T-helper 9 cell (primary cell): ENCODE results near the gene ECT2.
"Not testable (repeated sequence)": the region's sequence is repeated elsewhere in the genome, so short reads cannot be mapped to it uniquely, and the experiment has no call there.

Experiments
- DNase-seq: peaks from one replicate; pipeline ENCODE4 v3.0.0-alpha.2; 2020

The ECT2 gene

DNA sequence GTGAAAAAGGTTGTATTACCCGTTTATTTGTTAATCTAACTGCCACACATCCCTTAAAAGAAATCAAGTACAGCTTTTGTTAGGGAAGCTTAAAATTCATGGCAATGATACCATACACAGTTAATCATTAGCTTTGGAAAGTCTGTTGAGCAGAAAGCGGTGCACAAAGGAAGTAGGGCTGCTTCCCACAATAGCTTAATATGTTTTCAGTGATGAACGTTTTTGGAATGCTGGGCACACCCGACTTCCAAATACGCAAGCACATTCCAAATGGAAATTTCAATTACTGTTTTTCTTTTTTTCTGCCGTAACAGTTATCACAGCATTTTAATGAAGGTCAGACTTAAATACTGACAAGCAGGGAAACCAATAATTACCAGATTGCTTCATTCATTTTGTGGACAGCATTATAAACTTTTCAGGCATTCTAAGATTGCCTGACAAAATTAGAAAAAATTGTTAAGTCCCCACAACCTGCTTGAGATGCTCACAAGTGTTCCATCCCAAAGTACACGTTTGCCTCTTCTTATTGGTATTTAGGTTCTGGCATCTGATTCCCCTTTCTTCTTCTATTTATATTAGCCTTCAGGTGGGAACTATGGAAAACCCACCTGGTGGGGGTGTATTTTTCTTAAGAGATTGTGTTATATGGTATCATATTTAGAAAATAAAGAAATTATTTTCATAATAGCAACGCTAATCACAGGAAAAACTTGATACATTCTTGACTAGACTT, 1.1 kb upstream of the ECT2 start:
- DNase-seq, result no peak

DNA sequence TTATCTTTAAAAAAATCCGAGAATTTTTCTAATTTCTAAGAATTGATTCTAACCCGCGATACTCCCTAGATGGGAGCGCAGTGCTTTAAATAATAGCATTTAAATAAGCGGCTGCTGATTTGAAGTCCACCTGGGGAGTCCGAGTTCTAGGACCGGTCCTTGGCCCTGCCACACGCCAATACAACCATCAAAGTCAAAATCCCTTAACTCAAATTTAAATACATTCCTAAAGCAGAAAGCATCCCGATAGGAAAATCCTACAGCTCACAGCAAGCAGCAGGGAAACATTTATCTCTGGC, 508 bp upstream of the ECT2 start:
- no peak for DNase-seq

DNA sequence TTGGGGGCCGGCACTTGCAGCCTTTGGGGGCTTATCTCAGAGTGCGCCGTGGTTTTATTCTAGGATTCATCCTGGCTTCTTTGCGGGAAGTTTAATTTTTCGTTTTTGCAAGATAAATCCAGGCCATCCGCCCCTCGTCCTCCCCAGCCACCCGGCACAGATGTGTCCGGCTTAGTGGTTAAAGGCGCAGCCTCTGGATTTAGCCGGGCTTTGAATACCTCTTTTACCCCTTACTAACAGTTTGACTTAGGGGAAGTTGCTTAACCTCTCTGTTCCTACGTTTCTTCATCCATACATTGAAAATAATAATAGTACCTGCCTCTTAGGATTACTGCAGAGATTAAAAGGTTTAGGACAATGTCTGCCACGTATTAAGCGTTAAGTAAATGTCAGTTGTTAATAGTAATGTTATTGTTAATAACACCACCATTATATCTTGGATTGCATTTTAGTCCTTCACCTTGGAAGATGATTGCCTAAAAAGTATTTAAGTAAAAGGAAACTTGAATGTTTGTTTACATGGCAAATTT, 714 bp downstream of the ECT2 start:
- DNase-seq, result no peak

DNA sequence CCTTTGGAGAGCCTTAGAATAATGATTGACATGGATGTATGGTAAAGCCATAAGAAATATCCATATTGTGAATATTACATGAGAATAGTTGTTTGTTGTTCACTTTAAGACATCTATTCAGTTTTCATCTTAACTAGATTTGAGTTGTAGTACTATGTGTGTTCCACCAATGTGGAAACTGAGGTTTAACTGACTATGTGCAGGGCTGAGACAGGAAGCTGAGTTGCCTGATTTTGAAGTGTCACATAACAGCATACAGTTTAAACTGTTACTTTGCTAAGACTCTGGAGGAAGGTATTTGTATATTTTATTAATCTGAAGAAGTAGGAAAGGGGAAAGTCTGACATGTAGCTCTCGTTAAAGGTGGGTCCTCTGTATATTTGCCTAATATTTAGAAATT, 2.1 kb downstream of the ECT2 start:
- DNase-seq, result no peak

DNA sequence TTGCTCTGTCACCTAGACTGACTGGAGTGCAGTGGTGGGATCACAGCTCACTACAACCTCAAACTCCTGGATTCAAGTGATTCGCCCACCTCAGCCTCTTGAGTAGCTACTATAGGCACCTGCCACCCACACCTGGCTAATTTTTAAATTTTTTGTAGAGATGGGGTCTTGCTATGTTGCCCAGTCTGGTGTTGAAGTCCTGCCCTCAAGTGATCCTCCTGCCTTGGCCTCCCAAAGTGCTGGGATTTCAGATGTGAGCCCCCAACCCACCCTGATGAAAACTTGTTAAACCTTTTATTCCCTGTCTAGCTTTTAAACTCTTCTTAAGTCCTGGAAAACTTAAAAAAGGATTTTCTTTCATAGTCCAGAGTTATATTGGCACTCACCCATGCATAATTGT, 2.6 kb downstream of the ECT2 start:
- DNase-seq, result no peak

DNA sequence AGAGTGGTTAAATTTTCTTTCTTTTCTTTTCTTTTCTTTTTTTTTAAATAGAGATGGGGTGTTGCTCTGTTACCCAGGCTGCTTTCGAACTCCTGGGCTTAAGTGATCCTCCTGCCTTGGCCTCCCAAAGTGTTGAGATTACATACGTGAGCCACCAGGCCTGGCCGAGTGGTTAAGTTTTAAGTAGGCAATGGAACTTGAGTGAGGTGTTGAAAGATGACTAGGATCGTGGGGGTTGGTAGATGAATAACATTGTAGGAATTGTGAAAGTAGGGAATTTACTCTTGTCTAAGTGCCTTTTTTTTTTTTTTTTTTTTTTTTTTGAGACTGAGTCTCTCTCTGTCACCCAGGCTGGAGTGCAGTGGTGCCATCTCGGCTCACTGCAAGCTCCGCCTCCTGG, 9.9 kb downstream of the ECT2 start:
- DNase-seq, result not testable (repeated sequence)

DNA sequence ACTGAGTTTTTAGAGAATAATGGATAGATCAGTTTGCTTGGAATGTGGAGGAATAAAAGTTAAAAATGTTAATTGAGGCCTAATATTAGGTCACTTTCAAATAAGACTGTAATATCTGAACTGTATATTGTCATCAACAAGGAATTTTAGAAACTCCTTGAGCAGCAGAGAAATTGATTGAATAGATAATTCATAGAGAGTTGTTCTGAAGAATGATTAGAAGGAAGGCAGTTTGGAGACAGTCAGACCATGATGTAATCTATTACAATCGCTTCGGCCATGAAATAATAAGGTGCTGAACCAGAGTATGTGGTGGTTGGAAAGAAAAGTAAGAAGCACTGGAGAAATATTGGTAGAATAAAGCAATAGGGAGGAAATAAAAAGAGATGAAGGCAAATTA, 15.7 kb downstream of the ECT2 start:
- no peak for DNase-seq

DNA sequence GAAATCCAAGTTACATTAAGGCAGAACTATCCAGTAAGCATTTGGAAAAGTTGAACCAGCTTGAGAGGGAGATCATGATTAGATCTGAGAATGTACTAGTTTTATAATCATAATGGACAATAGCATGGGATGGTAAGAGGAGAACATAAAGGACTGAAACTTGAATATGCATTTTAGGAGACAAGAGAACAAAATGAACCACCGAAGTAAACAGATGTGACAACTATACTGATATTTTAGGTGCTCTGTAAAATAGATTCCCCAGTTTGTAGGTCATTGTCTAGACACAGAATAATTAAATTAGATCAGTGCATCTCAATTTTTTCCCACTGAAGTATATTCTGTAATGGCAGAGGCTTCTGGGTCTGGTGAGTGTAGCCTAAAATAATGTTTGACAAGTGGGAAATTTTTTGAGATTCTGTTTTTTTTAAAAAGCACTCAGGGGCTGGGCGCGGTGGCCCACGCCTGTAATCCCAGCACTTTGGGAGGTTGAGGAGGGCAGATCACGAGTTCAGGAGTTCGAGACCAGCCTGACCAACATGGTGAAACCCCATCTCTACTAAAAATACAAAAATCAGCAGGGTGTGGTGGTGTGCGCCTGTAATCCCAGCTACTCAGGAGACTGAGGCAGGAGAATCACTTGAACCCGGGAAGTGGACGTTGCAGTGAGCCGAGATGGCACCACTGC, 16.3 kb downstream of the ECT2 start:
- DNase-seq, result no peak

DNA sequence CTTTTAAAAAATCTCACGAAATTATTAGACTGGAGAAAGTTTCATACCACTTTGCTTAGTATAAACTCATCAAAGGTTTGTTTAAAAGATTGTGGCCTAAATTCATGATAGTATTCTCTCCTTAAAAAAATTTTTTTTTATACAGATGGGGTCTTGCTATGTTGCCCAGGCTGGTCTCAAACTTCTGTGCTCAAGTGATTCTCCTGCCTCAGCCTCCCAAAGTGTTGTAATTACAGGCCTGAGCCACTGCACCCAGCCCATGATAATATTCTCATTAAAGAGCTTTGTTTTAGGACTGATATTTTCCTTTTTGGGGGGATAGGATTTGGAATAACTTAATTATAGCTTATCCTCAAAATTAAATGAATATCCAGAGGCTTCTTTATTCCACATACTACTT, 19.9 kb downstream of the ECT2 start:
- no peak for DNase-seq

DNA sequence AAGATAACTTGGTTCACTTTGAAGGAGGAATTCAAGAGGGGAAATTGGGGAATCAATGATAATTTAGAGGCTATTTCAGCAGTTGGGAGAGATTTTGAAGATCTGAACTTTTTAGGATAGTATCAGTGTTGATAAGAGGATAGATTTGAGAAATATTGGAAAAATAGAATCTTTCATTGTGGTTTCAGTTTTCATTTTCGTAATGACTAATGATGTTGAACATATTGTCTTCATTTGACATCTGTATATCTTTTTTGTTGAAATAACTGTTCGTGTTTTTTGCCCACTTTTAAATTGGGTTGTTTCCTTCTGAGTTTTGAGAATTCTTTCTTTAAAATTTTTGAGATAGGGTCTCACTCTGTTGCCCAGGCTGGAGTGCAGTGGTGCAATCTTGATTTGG, 21.1 kb downstream of the ECT2 start:
- DNase-seq, result no peak

DNA sequence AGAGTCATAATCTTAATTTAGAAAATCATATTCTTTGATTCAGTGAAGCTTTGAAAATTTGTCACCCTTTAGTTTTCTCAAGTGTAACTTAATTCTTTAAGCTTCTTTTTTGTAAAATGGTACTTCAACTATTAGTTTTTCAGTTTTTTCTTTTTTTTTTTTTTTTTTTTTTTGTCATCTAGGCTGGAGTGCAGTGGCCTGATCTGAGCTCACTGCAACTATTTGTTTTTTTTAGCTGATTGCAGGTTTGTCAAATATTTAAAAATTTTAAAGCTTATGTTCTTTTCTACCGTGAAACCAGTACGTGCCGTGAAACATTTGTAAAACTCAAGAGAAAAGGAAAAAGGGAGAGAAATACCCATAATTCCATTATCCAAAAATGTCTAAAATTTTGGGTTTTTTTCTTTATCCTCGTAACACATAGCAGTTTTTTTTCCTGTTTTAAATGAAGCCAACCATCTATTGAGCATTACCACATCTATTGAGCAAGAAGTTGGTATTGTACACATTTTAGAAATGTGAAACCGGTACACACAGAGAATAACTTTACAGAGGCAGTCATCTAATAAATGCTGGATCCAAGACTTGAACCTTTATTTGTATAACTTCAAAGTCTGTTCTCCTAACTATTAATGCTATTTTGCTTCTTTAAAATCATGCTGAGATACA, 25.7 kb downstream of the ECT2 start:
- no peak for DNase-seq

DNA sequence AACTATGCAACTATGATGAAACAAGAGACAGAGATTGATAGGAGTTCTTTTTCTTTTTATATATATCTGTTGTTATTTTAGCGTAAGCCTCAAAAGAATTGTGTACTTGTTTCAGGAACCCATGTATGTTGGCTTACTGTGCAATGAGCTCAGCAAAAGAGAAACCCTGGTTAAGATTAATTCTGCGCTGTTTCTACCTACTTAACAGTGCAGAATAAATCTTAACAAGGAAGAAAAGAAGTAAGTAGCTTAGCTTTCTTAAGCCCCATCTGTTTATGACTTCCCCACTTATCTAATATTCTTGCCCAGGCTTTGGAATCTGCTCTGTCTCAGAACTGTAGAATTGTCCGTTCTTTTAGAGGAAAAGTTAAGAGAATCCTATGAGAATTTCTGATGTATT, 27.4 kb downstream of the ECT2 start:
- DNase-seq, result no peak

DNA sequence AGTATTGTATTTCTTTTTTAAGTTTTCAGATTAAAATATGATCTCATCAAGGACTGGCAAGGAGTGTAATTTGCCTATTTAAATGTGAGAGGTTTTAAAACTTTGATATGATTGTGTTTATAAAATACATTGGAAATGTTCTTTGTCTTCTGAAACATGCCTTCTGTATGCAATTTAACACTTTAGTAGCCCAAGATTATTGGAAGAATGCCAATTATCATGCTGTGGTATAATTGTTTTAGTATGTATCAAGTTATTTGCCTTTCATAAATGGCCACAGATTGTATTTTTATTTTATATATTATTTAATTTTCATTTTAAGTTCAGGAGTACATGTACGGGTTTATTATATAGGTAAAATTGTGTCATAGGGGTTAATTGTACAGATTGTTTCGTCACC, 31.7 kb downstream of the ECT2 start:
- DNase-seq, result no peak

DNA sequence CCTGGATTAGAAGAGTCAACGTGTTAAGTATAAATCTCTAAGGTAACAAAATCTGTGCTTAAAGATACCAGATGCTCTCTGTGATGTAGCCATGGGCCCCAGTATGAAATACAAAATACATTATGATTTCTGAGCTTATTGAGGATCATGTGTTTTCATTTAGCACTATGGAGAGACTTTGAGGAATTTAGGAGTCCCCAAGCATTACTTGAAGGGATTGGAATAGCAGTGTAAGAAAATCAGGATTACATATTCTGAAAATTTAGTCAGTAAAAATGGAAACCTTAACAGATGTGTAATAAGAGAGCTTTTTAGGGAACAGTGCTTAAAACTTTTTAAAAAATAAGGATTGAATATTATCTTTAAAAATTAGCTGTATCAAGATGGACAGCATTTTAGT, 35.5 kb downstream of the ECT2 start:
- DNase-seq, result no peak

DNA sequence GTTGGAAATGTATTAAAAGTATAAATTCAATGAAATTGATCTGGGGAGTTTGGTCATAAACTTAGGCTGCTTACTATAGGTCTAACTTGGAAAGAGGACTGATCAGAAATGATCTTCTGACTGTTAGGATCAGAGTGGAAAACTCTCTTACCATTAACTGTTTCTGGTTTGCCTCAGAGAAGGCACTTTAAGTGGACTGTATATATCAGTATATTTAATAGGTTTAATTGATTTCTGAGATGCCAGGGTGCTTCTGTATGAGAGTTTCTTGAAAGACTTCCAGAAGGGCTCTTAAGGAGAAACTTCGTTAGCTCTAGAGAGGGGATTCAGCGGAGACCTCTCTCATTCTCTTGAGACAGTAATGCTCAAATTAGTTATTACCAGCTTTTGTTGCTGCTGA, 36.5 kb downstream of the ECT2 start:
- DNase-seq, result no peak

DNA sequence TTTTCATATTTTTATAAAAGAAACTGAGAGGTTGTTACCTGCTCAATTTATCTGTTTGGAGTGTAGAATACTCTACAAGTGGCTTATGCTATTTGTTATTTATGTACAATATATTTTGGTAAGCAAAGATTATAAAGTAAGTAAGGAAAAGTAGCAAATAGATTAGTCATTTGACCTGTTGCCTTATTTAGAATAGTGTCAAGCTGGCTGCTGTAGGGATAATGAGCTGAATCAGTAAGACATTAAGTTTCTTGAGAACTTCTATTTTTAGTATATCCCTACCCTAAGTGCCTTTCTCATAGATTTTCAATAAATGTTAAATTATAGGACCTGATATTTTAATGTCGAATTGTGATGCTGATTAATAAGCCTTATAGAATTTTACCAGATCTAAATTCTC, 37.2 kb downstream of the ECT2 start:
- no peak for DNase-seq

DNA sequence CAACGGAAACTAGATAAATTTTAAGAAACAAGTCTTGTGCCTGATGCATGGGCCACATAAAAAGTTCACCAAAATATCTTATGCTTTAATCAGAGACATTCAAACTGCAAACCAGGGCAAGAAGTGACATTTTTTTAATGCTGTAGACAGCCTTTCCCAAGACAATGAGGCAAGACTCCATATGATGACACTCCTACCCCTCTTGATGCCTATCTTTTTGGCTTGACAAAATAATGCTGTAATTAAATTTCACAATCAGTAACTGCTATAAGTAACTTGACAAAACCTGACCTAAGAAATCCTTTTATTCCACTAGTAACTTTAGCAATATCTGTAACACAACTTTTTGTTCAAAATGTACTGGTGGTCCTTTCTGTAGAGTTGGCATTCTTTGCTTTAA, 48.7 kb downstream of the ECT2 start:
- DNase-seq, result no peak

DNA sequence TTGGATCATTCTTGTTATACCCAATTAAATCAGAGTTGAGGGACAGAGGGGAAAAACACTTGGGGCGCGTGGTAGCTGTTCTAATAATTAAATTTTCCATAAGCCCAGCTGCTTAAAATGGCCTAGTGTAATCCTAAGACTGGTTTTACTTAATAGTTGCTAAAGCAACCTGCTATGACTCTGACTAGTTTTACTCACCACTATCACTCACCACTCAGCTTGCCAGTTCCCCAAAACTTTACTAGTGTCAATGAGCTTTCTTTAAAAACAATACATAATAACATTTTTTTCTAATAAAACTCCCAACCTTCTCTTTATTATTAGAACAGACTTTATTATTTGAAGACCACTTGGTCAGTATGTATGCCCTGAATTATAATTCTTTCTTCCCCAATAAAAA, 49.6 kb downstream of the ECT2 start:
- DNase-seq, result no peak

DNA sequence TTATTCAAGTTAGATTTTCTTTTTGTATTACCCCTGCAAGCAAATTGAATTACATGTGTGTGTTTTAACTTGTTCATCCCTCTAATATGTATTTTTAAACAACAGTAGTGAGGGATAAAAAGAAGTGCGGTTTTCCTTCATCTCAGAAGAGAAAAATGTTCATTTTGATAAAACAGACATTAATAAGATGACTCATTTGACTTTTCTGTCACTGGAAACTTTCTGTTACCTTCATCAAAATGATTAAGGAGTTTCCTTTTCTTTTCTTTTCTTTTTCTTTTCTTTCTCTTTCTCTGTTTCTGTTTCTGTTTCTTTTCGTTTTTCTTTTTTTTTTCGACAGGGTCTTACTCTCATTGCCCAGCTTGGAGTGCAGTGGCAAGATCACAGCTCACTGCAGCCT, 53.0 kb downstream of the ECT2 start:
- DNase-seq, result no peak

DNA sequence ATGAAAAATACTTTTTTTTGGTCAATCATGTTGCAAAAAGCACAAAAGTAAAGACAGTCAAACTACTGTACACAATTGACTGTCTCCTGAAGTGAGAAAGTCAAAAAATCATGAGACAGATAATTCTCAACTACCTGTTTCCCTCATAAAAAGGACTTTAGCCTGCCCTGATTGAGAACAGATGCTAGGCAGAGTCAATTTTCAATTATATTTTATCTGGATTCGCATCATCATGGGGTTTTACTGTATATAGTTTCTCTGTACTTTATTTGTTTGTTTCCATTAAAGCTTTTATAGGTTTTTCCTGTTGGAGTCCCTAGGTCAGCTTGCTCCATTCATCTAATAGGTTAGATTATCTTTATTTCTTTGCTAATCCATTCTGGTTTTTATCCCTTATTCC, 53.8 kb downstream of the ECT2 start:
- no peak for DNase-seq

DNA sequence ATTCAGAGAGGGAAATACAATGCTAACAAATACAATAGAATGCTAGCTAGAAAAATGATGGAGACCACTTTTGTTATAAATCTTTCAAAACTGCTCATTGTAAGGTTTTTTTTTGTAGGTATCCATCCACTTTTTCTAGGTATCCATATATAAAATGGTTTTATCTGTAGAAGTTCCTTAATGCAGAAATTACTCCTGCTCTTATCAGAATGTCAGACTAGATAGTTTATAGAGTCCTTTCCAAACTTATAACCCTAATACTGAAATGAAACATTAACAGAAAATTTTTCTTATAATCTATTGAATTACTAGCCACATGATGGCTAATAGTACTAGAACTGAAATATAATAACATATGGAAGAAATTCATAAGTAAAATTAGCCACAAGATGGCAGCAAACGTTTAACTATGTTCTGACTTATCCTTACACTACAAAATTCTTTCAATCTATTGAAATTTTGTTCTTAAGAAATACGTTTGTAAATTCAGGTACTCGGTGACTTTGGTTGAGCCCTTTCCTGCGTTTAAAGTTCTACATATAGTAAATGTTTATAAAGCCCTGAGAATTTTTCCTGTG, 58.5 kb downstream of the ECT2 start:
- no peak for DNase-seq

DNA sequence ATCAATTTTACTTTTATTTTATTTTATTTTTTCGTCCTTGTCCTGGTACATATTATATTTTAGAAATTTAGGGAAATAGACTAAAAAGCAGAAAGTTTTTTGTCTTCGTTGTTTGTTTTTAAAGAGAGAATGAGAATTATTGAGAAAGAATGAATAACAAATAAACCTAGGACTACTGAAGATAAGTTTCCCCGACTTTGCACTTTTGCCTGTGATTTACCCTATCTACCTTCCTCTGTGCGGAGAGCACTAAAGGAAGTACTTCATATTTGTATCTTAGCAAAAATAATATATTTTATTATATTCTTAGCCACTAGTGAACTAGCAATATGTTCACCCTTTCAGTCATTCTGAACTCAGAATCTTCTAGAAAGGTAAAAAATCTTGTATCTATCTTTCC, 60.6 kb downstream of the ECT2 start:
- no peak for DNase-seq

DNA sequence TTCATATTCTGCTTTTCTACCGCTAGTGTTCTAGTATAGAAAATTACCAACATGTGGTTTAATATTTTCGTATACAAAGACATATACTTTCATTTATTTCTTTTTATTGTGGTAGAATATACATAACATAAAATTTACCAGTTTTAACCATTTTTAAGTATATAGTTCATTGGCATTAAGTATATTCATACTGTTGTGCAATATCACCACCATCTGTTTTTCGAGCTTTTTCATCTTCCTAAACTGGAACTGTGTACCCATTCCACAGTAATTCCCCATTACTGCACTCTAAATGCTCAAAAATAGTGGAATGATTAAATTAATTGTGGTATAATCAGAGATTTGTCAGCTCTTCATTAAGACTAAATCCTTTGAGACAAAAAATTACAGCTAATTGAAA, 62.9 kb downstream of the ECT2 start:
- DNase-seq, result no peak

DNA sequence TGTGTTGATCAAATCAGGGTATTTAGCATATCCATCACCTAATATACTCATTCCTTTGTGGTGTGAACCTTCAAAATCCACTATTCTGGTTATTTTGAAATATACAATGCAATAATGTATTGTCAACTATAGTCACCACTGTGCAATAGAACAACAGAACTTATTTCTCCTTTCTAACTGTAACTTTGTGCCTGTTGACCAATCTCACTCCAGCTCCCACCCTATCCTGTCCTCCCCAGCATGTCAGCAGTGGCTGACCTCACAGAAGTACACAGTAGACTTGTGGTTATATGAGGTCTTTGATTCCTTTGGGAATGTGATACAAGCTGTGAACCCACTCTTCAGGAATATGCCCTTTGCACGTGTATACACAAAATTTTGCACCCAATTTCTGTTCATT, 64.2 kb downstream of the ECT2 start:
- no peak for DNase-seq
